Stimulated activated CD4-positive, alpha-beta T cell treated with anti-CD3 and anti-CD28 coated beads, TNF-alpha, amount 100 ng/mL, for 4 hours (primary cell): ENCODE data around the gene CHST15.
"Not testable (repeated sequence)": the region's sequence is repeated elsewhere in the genome, so short reads cannot be mapped to it uniquely, and the experiment has no call there.

Experiments
- DNase-seq, 3 experiments: peaks; one replicate each; pipeline ENCODE4 v3.0.0-alpha.2; 2020; ENCODE audit warnings: low read depth in 3 of 3

Gene CHST15

DNA sequence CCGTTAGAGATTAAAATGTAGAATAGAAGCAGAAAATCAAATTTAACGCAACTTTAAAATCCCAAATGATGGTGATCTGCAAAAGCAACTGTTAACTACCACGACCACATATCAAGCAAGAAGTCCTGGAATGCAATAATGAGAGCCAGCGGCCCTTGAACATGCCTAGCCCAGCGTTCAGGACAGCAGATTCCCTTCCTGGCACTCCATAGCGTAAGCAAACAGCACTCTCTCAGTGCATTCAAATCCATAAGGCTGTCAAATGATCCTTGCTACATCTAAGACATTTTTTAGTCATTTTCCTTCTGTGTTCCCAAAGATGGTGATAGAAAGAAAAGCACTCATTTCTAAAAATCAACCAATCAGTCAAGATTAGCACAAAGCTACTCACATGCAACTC lies 48.1 kb downstream of the CHST15 start:
- no peak for DNase-seq

DNA sequence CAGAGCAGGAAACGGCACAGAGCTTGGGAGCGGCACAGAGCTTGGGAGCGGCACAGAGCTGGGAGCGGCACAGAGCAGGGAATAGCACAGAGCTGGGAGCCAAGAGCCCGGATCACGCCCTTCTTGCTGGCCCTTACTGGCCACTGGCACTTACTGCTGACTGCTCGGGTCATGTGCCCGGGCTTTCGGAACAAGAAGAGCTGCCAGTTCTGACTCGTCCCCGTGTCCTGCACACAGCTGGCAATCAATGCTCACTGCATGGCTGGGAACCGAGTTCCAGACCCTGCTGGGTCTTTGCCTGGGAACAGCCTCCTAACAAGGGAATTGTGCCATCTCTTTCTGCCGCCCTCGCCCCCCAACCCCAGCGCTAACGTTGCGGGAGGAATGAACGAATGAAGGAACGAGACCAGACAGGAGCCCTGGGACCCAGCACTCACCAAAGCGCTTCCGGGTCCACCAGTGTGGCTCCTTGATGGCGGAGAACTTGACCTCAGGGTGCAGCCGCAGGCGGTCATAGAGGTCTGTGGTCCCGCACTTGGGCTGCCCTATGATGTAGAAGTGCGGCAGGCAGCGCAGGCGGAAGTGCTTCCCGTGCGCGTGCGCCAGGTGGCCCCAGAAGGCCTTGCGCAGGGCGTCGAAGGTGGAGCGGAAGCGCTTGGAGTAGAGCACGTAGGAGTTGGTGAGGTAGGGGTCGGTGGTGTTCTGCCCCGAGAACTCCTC lies 49.1 kb downstream of the CHST15 start:
- no peak for DNase-seq

DNA sequence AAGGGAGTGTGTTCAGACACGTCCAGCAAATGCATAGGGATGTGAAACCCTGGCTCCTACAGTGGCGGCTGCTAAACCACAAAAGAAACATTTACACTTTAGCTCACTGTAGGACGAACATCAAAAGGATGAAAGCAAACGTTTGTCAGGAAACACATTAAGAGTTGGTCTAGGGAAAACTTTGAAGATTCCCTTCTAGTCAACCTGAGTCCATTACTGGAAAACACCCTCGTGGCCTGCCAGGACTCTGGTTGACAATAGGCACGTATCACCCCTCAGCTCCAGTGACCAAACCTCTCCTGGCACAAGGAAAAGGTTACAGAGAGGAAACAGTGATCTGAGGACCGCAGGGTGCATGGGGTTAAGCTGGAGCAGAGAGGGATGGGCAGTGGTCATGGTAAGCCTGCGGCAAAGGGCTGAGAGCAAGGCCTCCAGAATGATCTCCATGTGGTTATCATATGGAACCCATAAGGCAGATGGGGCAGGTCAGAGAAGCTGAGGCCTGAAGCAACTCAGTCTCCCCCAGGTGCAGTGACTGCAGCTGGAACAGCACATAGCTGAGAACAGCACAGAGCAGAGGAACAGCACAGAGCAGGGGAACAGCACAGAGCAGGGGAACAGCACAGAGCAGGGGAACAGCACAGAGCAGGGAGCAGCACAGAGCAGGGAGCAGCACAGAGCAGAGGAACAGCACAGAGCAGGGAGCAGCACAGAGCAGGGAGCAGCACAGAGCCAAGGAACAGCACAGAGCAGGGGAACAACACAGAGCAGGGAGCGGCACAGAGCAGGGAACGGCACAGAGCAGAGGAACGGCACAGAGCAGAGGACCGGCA lies 49.9 kb downstream of the CHST15 start:
- no peak for DNase-seq

DNA sequence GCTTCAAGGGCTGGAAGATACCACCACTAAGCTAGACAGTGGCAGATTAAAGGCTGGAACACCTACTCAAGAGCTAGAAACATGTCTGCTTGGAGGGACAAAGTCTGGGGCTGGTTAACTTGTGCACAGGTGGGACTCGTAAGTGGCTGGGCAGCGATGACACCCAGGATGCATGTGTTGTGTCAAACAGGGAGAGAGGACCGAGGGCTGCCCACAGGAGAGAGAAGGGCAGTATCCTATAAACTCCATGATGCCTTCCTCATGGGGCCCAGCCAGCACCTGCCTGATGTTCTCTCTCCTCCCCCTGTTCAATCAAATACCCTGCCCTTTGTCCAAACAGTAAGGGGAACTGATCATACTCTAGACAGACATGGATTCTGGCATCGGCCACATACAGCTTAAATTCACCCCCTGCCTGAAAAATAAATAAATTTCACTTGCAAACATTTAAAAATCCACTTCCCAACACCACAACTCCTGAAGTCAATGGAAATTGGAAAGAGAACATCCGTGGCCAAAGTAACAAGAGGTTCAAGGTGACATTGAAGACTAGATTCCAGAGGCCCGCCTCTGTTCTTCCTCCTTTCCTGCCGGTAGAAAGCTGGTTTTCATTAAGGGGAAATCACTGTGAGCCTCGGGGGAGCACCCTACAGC lies 50.6 kb downstream of the CHST15 start:
- DNase-seq, result no peak

DNA sequence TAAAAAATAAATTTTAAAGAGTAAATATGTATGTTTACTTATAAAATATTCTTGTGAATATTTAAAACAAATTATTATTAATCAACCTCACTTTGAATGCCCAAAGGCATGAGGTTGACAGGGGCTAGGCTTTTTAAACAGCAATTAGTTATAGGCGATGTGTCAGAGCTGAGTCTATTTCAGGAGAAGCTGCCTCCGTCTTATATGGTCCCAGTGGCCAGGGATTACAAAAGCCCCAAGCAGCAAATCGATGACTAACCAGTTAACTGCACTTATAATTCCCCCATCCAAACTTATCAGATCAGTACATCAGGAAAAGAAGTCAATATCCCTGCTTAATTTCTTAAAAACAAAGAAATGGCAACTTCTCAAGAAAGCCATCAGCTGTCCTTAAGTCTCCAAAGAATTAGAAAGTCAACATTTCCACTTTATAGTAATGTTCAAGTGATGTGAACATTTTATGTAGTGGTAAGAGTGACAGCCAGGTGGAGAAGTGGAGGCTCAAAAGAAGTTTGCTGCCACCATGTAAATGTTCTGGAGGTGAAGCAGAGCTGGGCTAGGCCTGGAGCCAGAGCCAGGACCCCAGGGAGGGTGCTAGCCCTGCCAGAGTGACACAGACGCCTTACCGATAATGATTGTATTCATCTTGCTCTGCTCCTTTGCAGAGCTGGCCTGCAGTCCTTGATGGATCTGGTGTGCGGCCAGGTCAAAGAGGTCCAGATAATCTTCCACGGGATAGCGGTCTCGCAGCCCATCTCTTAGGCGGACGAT lies 51.5 kb downstream of the CHST15 start:
- DNase-seq, result no peak

DNA sequence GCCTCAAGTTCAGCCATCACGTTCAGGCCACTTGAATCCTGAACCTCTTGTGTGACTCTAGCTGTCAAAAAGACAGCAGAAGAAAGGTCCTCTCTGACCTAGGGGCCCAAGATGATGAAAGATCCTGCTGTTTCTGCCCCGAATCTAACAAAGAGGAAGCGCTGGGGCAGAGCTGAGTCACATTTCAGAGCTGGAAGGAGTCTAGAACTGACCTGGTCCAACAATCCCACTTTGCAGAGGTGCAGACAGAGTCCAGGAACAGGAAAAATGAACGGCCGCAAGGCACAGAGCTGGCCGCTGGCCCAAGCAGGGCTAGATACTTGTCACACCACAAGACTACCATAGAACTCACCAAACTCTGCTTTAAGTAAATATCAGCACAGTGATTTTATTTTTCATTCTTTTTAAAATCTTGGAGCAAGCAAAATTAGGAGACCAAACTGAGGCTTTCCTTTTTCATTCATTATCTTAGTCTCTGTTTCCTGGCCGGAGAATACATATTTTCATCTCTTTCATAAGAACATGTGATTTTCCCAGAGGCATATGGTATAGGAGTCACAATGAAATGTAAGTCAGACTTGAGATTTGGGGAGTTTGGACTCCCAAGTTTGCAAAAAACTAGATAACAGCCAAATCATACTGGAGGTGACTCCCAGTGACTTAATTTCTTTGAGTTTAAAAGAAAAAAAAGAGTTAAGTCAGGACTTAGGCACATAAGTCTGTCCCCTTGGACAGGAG lies 52.8 kb downstream of the CHST15 start:
- DNase-seq, result no peak

DNA sequence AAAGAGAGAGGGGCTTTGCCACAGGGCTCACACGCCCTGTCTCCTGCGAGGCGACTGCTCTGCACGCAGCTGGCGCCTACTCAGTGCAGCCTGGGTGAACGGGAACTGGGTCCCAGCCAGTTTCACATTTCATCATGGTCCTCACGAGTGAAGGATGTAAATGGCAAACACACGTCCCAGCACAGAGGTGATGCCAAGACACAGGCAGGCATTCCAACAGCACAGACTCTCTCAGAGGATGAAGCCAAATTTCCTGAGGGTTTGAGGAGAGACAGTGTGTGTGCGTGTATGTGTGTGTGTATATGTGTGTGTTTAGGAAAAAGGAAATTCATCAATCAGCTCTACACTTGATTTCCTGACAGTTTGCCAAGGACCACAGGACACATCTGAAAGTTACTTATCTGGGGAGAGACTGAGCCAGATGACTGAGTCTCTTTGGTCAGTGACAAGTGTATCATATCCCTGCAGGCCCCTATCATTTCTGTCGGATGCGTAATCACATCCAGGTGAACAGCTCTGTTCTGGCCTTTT lies 53.9 kb downstream of the CHST15 start:
- DNase-seq, result no peak

DNA sequence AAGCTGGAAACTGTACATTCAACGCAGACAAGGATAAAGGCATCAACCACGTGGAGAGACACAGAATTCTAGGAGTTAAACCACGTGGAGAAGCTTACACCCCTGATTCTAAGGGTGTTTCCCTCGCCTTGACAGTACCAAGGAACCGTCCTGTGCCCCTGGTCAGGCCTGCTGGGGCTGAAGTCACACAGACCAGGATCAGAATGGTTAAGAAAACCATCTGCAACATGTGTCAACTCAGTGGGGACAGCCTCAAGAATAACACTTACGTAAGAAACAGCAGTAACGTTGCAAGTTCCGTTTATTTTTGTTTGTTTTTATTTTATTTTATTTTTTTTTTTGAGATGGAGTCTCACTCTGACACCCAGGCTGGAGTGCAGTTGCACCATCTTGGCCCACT lies 55.6 kb downstream of the CHST15 start:
- no peak for DNase-seq

DNA sequence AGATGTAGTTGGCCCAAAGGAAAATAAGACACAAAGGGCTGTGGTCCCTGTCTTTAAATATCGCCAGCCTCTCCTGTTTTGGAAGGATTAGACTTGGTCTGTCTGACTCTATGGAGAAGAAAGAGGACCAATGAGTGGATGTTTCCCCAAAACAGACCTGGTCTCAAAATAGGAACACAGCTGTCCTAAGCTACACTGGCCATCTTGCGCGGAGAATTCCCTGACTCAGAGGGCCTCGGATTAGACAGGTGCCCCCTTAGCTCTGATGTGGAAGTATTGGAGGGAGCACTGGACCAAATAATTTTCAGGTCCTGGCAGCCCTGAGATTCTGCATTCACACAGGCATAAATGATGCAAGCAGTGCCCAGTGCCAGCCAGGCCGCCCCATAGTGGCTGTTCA lies 56.1 kb downstream of the CHST15 start:
- no peak for DNase-seq

DNA sequence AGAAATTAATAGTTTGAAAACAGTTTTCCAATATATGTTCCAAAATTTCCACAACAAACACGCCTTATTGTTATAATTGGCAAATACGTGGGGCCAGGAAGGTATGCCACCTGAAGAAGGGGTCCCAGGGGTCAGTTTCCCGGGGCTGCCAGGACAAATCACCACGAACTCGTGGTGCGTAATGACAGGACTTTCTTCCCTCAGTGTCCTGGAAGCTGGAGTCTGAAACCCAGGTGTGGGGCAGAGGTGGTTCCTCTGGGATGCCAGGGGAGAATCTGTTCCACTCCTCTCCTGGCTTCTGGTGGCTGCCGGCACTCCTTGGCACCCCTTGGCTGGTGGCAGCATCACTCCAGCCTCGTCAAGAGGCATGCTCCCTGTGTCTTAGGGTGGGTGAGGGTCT lies 56.7 kb downstream of the CHST15 start:
- DNase-seq, result no peak

DNA sequence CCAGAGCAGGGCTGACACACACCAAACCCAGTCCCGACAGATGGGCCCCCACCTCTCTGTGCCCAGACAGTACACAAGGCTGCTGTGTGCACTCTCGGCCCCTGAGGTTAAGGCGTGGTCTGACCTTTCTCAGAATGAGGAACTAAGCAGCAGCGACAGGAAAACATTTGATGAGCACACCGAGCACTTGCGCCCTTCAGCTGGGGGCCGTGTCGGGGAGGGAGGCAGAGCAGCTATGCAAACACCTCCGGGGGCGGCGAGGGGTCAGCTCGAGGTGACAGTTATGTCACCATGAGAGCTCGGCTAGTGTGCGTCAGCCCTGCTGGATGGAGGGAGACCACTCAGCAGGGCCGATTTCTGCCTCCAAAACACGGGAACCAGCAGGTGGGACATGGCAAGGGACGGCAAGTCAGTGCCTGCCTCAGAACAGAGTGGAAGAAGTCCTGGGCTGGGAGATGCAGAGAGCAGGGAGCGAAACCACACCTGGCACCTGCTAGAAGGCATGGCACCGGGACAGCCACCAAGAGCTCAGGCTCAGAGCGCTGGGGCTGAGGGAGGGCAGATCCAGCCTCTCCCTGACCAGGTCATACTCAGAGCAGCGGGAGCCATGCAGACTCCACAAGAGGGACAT lies 57.4 kb downstream of the CHST15 start:
- no peak for DNase-seq

DNA sequence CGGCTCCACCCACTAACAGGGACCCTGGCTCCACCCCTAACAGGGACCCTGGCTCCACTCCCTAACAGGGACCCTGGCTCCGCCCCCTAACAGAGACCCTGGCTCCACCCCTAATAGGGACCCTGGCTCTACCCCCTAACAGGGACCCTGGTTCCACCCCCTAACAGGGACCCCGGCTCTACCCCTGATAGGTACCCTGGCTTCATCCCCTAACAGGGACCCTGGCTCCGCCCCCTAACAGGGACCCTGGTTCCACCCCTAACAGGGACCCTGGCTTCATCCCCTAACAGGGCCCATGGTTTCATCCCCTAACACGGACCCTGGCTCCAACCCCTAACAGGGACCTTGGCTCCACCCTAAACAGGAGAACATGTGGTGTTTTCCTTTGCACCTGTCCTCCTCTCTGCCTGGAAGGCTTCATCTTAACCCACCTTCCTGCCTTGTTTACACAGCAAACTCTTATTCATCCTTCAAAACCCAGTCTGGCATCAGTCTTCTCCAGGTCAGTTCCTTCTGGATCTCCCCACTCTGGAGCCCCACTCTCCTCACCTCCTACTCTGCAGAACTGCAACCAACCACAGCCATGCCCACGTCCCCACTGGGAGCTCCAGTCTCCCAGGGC lies 58.0 kb downstream of the CHST15 start:
- DNase-seq, result no peak

DNA sequence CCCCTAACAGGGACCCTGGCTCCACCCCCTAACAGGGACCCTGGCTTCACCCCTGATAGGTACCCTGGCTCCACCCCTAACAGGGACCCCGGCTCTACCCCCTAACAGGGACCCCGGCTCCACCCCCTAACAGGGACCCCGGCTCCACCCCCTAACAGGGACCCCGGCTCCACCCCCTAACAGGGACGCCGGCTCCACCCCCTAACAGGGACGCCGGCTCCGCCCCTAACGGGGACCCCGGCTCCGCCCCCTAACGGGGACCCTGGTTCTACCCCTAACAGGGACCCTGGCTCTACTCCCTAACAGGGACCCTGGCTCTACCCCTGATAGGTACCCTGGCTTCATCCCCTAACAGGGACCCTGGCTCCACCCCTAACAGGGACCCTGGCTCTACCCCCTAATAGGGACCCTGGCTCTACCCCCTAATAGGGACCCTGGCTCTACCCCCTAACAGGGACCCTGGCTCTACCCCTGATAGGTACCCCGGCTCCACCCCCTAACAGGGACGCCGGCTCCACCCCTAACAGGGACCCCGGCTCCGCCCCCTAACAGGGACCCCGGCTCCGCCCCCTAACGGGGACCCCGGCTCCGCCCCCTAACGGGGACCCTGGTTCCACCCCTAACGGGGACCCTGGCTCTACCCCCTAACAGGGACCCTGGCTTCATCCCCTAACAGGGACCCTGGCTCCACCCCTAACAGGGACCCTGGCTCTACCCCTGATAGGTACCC lies 58.7 kb downstream of the CHST15 start:
- DNase-seq, result not testable (repeated sequence)

DNA sequence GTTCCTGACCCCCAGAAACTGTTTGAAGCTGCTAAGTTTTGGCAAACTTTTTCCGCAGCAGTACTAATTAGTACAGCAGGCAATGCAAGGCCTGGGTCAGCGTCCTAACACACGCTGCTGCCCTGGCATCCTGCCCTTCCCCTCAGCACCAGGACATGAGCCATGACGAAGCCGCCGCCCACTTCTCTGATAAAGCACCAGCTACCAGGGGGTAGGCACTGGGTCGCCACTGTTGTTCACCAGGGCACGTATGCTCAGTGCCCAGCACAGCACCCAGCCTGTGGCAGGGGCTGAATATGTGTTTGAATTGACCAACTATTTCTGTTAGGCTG lies 59.5 kb downstream of the CHST15 start:
- DNase-seq, result no peak

DNA sequence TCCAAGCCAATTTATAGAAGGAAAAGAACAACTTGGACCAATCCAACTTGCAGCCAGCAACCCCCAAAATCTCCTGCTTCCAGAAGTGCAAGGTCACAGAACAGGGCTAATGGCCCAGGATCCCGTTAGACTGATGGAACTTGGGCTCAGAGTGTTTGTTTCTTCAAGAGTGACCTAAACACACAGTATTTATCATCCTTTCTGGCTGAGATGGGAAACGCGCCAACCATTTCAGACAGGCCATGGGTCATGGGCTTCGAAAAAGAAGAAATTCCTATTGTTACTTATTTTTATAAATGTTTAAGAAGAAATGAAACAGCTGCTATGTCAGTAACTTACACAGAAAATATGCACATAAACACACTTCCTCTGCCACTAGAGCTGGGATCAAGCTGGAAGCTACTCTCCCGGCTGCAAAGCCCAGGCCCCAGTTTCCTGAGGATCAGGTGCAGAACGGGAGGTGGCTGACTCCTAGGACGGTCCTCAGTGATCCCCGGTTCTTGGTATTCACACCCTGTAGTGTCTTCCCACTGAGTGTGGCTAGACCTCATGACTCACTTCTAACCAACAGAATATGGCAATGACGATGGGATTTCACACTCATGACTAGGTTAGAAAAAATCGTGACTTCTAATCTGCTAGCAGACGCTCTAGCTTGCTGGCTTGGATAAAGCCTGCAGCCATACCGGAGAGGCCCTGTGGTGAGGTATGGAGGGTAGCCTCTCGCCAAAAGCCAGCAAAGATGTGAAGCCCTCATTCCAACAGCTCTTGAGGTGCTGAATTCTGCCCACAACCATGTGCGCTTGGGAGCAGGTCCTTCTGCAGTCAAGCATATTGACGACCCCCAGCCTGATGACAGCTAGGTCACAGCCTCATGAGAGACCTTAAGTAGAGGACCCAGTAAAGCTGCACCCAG lies 60.2 kb downstream of the CHST15 start:
- no peak for DNase-seq

DNA sequence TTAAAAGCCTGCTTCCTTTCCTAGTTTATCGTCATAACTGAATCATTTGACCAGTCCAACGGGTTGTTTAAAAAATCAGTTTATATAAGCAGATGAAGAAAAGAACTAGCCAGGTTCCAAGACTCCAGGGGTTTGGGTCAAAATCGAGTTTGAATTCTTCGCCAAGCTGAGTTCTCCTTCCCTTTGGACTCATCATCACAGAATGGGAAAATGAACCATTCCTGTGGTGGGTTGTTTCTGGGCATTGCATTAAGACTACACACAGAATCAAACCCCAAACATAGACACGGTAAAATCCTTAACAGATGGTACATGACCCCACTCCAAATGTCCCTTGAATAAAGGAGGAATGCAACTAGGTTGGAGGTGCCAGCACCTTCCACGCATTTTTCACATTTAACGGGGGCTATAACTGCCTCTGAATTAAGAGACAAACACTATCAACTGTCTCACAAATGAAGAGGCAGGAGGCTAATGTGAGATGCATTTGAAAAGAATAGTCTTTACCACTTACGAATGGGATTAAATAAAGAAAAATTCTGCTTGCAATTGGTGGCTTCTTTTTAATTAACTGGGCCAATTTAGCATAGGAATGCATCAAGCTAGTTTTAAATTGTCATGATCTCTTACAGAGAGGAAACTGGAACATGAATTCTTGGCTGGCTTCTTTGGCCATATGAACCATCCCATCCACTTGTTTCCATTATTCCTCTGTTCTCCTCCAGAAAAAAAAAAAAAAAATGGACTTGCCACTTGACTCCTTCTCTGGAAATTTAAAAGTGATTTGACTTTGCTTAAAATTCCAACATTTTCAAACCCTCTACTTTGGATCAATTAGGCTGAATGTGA lies 61.1 kb downstream of the CHST15 start:
- no peak for DNase-seq

DNA sequence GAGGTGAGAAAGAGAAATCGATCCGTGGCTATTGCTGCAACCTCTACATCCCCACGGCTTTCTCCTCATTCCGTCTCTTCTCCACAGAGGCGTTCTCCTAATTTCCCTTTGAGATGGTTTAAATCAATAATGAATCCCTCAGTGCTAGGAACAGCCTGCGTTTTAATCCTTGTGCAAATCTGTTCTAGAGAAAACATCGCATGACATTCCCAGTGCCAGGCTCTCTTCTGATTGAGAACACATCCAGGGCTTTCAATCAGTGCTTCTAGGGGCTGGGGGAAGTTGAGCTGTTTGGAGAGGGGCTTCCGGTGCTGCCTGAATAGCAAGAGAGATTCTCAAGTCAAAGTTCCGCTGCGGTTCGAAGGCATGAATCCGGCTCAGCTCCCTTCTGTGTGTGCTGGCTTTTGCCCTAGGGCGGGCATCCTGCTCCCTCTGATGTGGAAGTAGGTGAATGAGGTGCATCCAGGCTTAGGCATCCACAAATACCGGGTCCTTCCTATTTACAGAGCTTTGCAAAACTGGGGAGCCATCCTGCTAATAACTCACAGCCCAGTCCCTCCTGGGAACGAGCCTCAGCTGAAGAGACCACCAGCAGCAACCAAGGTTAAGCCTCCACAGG lies 62.8 kb downstream of the CHST15 start:
- DNase-seq, result no peak
